Endothelial cell of umbilical vein (primary cell): ENCODE results near the gene GGNBP2. TPM values are rescaled to one million over a fixed set of nuclear protein-coding genes. Genes with fewer than 3 reads are reported as not detected.
A peak's percentile ranks its signal among the peaks of the same experiment; 100 is the strongest.

Source experiments
- BruUV-seq: library from RNA; stranded (reverse); fragments of 400-500 nt; replicated peaks from 2 replicates; lab custom pipeline; 2021; lab: Mats Ljungman, UMichigan
- CTCF ChIA-PET: fragments of 300-600, 350-600 bp; sonication (Branson Sonifier 250); formaldehyde crosslinking; loops from one replicate; lab custom pipeline; 2021; ENCODE audit warnings: antibody characterized with exemption, inconsistent platforms; lab: Charles Lee
- POLR2A ChIA-PET: fragments of 300-600, 350-600 bp; sonication (Branson Sonifier 250); formaldehyde crosslinking; loops from one replicate; lab custom pipeline; 2021; ENCODE audit warnings: antibody characterized with exemption, inconsistent platforms; lab: Charles Lee
- DNase-seq: peaks from one replicate; pipeline ENCODE4 v3.0.0-alpha.2; 2011; ENCODE audit warnings: low read depth, low spot score
- FAIRE-seq: peaks from 2 replicates; lab custom pipeline; 2011; peaks lifted over from hg19 to GRCh38; lab: Jason Lieb, UNC
- H2AFZ ChIP-seq: 2 replicates; pipeline ENCODE4 v1.6.0; 2012; ENCODE audit warnings: low read depth, low read length, control low read depth, inconsistent platforms
- H3K27ac ChIP-seq: 2 replicates; pipeline ENCODE4 v1.5.1; 2011; ENCODE audit warnings: low read depth, mild to moderate bottlenecking, control low read depth, low read length, moderate library complexity; ENCODE audit not compliant: insufficient read depth
- H3K27me3 ChIP-seq, 2 experiments: 2 replicates each; pipeline versions ENCODE4 v1.6.0 to v1.6.1; 2011; ENCODE audit warnings: low read length in 2 of 2, mixed read lengths in 1 of 2; ENCODE audit not compliant: control insufficient read depth in 2 of 2, insufficient read depth in 2 of 2
- H3K36me3 ChIP-seq, 2 experiments: 2 replicates in 1 of 2; 3 replicates in 1 of 2; pipeline ENCODE4 v1.5.1; 2011; ENCODE audit warnings: low read length in 2 of 2, mild to moderate bottlenecking in 1 of 2, moderate library complexity in 1 of 2; ENCODE audit not compliant: control insufficient read depth in 2 of 2, insufficient read depth in 2 of 2; ENCODE audit errors: extremely low read depth in 1 of 2
- H3K4me1 ChIP-seq: 3 replicates; pipeline ENCODE4 v1.5.1; 2011; ENCODE audit warnings: mild to moderate bottlenecking, low read length; ENCODE audit not compliant: control insufficient read depth, insufficient read depth; ENCODE audit errors: extremely low read depth
- H3K4me2 ChIP-seq: 2 replicates; pipeline ENCODE4 v1.6.1; 2011; ENCODE audit warnings: low read length, control low read depth, mixed read lengths; ENCODE audit not compliant: insufficient read depth
- H3K4me3 ChIP-seq, 3 experiments: fragments of 200-600 bp in 1 of 3; sonication (generic), shearing (Covaris generic) in 1 of 3; replicated peaks in 1 of 3; 2 replicates each; pipeline ENCODE4 v1.5.1; 2011 to 2016; ENCODE audit warnings: control low read depth in 3 of 3, low read length in 3 of 3, mild to moderate bottlenecking in 2 of 3, inconsistent platforms in 1 of 3, low read depth in 1 of 3, moderate library complexity in 1 of 3; ENCODE audit not compliant: insufficient read depth in 1 of 3
- H3K79me2 ChIP-seq: 2 replicates; pipeline ENCODE4 v1.6.0; 2012; ENCODE audit warnings: low read length, inconsistent platforms; ENCODE audit not compliant: control insufficient read depth, insufficient read depth
- H3K9ac ChIP-seq: replicated peaks from 2 replicates; pipeline ENCODE3; 2011; ENCODE audit warnings: low read length, control low read depth; ENCODE audit not compliant: insufficient read depth; ENCODE audit errors: extremely low read depth
- H3K9me1 ChIP-seq: replicated peaks from 3 replicates; pipeline ENCODE4 v1.6.0; 2011; ENCODE audit warnings: mild to moderate bottlenecking, low read length; ENCODE audit not compliant: control insufficient read depth, insufficient read depth; ENCODE audit errors: extremely low read depth
- H3K9me3 ChIP-seq: replicated peaks from 2 replicates; pipeline ENCODE4 v1.5.1; 2012; ENCODE audit warnings: low read length, inconsistent platforms; ENCODE audit not compliant: control insufficient read depth, insufficient read depth
- H4K20me1 ChIP-seq: replicated peaks from 2 replicates; pipeline ENCODE3; 2011; ENCODE audit warnings: mild to moderate bottlenecking, low read length; ENCODE audit not compliant: control insufficient read depth, insufficient read depth; ENCODE audit errors: extremely low read depth
- EZH2 ChIP-seq: IDR thresholded peaks from 2 replicates; pipeline ENCODE4 v1.6.1; 2012; ENCODE audit warnings: borderline replicate concordance, low read depth, mild to moderate bottlenecking, moderate library complexity, low read length, inconsistent platforms; ENCODE audit not compliant: severe bottlenecking
- FOS ChIP-seq: IDR thresholded peaks from 2 replicates; pipeline ENCODE4 v1.6.1; 2011; ENCODE audit warnings: mild to moderate bottlenecking, low read length, moderate library complexity, borderline replicate concordance; ENCODE audit not compliant: insufficient read depth
- GATA2 ChIP-seq: IDR thresholded peaks from 2 replicates; pipeline ENCODE4 v1.7.0; 2011; ENCODE audit warnings: low read depth, mild to moderate bottlenecking, moderate library complexity, mixed read lengths, low read length; ENCODE audit not compliant: insufficient read length, insufficient read depth
- JUN ChIP-seq: IDR thresholded peaks from 2 replicates; pipeline ENCODE4 v1.6.1; 2011; ENCODE audit warnings: borderline replicate concordance, low read depth; ENCODE audit not compliant: insufficient read length, insufficient read depth
- MYC ChIP-seq: IDR thresholded peaks from one replicate; pipeline ENCODE4 v1.6.1; 2011; ENCODE audit warnings: mild to moderate bottlenecking, low read depth, low read length
- POLR2A ChIP-seq: IDR thresholded peaks from 2 replicates; pipeline ENCODE4 v1.6.1; 2012; ENCODE audit warnings: low read depth, mild to moderate bottlenecking, control low read depth, low read length
- POLR2AphosphoS5 ChIP-seq: IDR thresholded peaks from 2 replicates; pipeline ENCODE4 v1.6.1; 2012; ENCODE audit warnings: low read depth, mild to moderate bottlenecking, control low read depth, low read length, moderate library complexity; ENCODE audit not compliant: insufficient read depth
- dilution Hi-C: fragments of 300-500 bp; cut with MboI; formaldehyde crosslinking; loops from one replicate; pipeline ENCODE4 v1.15.0; 2019; ENCODE audit warnings: low sequenced_read_pairs; ENCODE audit not compliant: extremely low pct_ligation_motif_present
- intact Hi-C: fragments of 100-400 bp; cut with micrococcal nuclease; formaldehyde crosslinking; loops from one replicate; pipeline ENCODE4 v1.10.0; 2022
- polyA plus RNA-seq, 4 experiments: library from polyadenylated mRNA; depleted of rRNA in 3 of 4; stranded (reverse) in 3 of 4; unstranded in 1 of 4; fragments of >200 nt; gene quantifications; 2 replicates each; pipeline versions ENCODE4 v1.2.1 to v1.2.3, GENCODE V29; 2011 to 2012; ENCODE audit warnings: missing spikeins in 1 of 4
- total RNA-seq: library from RNA; stranded (reverse); gene quantifications from 2 replicates; pipeline ENCODE4 v1.2.3, GENCODE V29; 2021
- TF ChIP-seq, protein P1 (sequence below): IDR thresholded peaks from 2 replicates; pipeline ENCODE4 v1.6.1; 2011; ENCODE audit not compliant: insufficient read depth, insufficient read length
- TF ChIP-seq, protein P2 (sequence below), 2 donors: IDR thresholded peaks; 1 replicate in 1 of 2; 2 replicates in 1 of 2; pipeline ENCODE4 v1.5.1; 2011; ENCODE audit warnings: low read length in 2 of 2, mild to moderate bottlenecking in 2 of 2, moderate library complexity in 2 of 2, control low read depth in 1 of 2, inconsistent platforms in 1 of 2, low read depth in 1 of 2; ENCODE audit not compliant: insufficient read depth in 1 of 2; ENCODE audit errors: extremely low read depth in 1 of 2

GGNBP2 gene
- total and polyA plus RNA-seq, 2 donors (not counting 3 experiments of a cell fraction or from before 2014, with no cell fraction given) = 52.6 to 77.6 TPM

DNA sequence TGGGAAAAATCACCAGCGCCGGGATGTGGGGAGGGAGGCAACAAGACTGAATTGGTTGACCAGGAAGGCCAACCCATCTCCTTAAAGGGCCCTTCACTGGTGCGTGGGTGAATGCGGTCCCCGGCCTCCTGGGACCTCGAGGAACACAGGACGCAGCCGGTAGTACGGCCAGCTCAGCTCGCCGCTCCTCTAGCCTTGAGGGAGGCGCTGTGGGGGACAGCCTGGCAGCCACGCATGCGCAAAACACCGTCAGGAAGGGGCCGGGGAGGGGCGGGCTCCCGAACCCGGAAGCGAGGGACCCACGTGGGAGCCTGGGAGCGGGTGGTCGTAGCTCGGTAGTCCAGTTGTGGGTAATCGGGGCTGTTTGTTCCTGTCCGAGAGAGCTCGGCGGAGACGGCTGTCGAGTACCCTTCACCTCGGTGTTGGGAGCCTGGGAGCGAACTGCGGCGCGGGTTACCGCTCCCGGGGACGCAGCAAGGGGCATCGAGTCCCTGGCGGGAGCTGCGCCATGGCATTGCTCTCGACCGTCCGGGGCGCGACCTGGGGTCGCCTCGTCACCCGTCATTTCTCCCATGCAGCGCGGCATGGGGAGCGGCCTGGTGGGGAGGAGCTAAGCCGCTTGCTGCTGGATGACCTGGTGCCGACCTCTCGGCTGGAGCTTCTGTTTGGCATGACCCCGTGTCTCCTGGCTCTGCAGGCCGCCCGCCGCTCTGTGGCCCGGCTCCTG is 56.7 kb downstream of the GGNBP2 start, which contains the start of gene MRM1:
TSS of gene MRM1 (plus strand) at position 281 of the 727 bp plus-strand sequence. CDS start at position 509, 228 bp downstream.
- H3K9me3 ChIP-seq = no peaks in the 10 kb centered on the region
- peak; percentile 93 for DNase-seq
- H3K27me3 ChIP-seq = no peaks in the 10 kb centered on the region
- peak within 1 kb of the TSS; percentile 85 for H3K9ac ChIP-seq
- dilution Hi-C loops = no loop called here
- peaks cover 17% of the 10 kb centered on the region for H3K79me2 ChIP-seq
- POLR2A ChIA-PET = interaction anchor here (1.2 kb wide), 2 partner anchors 9 to 56 kb away, joined by 3 to 5 read pairs; partner anchors contain the start of gene GGNBP2
- TF ChIP-seq, protein P1, sequence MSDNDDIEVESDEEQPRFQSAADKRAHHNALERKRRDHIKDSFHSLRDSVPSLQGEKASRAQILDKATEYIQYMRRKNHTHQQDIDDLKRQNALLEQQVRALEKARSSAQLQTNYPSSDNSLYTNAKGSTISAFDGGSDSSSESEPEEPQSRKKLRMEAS = peak; percentile 83
- TF ChIP-seq GATA2 (no peak), JUN (no peak), POLR2AphosphoS5 (peak; percentile 94), POLR2A (peak; percentile 98), FOS (no peak), EZH2 (no peak), MYC (peak; percentile 69)
- TF ChIP-seq, protein P2, sequence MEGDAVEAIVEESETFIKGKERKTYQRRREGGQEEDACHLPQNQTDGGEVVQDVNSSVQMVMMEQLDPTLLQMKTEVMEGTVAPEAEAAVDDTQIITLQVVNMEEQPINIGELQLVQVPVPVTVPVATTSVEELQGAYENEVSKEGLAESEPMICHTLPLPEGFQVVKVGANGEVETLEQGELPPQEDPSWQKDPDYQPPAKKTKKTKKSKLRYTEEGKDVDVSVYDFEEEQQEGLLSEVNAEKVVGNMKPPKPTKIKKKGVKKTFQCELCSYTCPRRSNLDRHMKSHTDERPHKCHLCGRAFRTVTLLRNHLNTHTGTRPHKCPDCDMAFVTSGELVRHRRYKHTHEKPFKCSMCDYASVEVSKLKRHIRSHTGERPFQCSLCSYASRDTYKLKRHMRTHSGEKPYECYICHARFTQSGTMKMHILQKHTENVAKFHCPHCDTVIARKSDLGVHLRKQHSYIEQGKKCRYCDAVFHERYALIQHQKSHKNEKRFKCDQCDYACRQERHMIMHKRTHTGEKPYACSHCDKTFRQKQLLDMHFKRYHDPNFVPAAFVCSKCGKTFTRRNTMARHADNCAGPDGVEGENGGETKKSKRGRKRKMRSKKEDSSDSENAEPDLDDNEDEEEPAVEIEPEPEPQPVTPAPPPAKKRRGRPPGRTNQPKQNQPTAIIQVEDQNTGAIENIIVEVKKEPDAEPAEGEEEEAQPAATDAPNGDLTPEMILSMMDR (IDR thresholded peaks at IDR 0.05; ENCODE audit: extremely low read depth in 1 of 2, insufficient read depth in 1 of 2, low read depth in 1 of 2, low read length in 2 of 2) = peak in 1 of 2 donors; percentile 27
- CTCF ChIA-PET = interaction anchor here (0.6 to 4.5 kb wide), 11 partner anchors 10 to 772 kb away, joined by 3 to 66 read pairs (median 19); partner anchors contain the start of gene DHRS11
- H3K27ac ChIP-seq = peak within 1 kb of the TSS; percentile 54
- H2AFZ ChIP-seq = peak within 1 kb of the TSS; percentile 55
- intact Hi-C loops = loop anchor here (1.0 to 10.0 kb wide), 3 partner anchors 25 to 346 kb away; partner anchors contain the start of gene AATF
- H3K36me3 ChIP-seq = no peaks in the 10 kb centered on the region
- H3K4me3 ChIP-seq = peak within 1 kb of the TSS; percentile 34 to 67 (median 63)
- peaks cover 16% of the 10 kb centered on the region for H3K4me1 ChIP-seq
- TSS peak; percentile 31 for BruUV-seq
- no peaks in the 10 kb centered on the region for H3K9me1 ChIP-seq
- FAIRE-seq = no peak
- H4K20me1 ChIP-seq = no peaks in the 10 kb centered on the region
- peak within 1 kb of the TSS; percentile 72 for H3K4me2 ChIP-seq
